H1 (cell line): ENCODE measurements around the gene NTRK2. TPM values are rescaled to one million over a fixed set of nuclear protein-coding genes. Genes with fewer than 3 reads are reported as not detected.

Experiments
- CTCF ChIA-PET: fragments of 300-600 bp; sonication (Branson Sonifier 250); formaldehyde crosslinking; loops from one replicate; lab custom pipeline; 2021; ENCODE audit not compliant: partially characterized antibody; lab: Charles Lee
- POLR2A ChIA-PET: fragments of 300-600 bp; sonication (Branson Sonifier 250); formaldehyde crosslinking; loops from one replicate; lab custom pipeline; 2021; ENCODE audit warnings: inconsistent platforms; ENCODE audit not compliant: partially characterized antibody; lab: Charles Lee
- DNase-seq, 2 experiments: peaks; one replicate each; pipeline versions ENCODE4 v3.0.0 to v3.0.0-alpha.2; 2010 to 2022; ENCODE audit warnings: low spot score in 2 of 2, low read depth in 1 of 2, mixed read lengths in 1 of 2
- FAIRE-seq: peaks from 2 replicates; lab custom pipeline; 2011; peaks lifted over from hg19 to GRCh38; lab: Jason Lieb, UNC
- H2AFZ ChIP-seq: 2 replicates; pipeline ENCODE4 v1.8.1; 2012; ENCODE audit warnings: low read length, inconsistent platforms
- H2AK5ac ChIP-seq: 2 replicates; pipeline ENCODE4 v1.6.1; 2013; ENCODE audit warnings: low read depth, low read length
- H2BK120ac ChIP-seq: replicated peaks from 2 replicates; pipeline ENCODE3; 2013; ENCODE audit warnings: low read depth, low read length, inconsistent platforms
- H2BK12ac ChIP-seq: 2 replicates; pipeline ENCODE4 v1.6.1; 2013; ENCODE audit warnings: low read depth, low read length
- H2BK15ac ChIP-seq: 2 replicates; pipeline ENCODE4 v1.6.1; 2013; ENCODE audit warnings: low read length
- H2BK20ac ChIP-seq: 2 replicates; pipeline ENCODE4 v1.6.1; 2013; ENCODE audit warnings: low read length
- H2BK5ac ChIP-seq: 2 replicates; pipeline ENCODE4 v1.6.1; 2013; ENCODE audit warnings: low read depth, low read length
- H3K14ac ChIP-seq: 2 replicates; pipeline ENCODE4 v1.6.1; 2013; ENCODE audit warnings: inconsistent platforms; ENCODE audit not compliant: insufficient read length
- H3K18ac ChIP-seq: 2 replicates; pipeline ENCODE4 v1.6.1; 2013; ENCODE audit warnings: low read length; ENCODE audit errors: extremely low read depth
- H3K23ac ChIP-seq: 2 replicates; pipeline ENCODE4 v1.6.1; 2013; ENCODE audit warnings: inconsistent platforms; ENCODE audit not compliant: insufficient read length
- H3K23me2 ChIP-seq: 2 replicates; pipeline ENCODE4 v1.6.1; 2013; ENCODE audit warnings: low read depth, low read length
- H3K27ac ChIP-seq: 2 replicates; pipeline ENCODE4 v1.6.1; 2011; ENCODE audit warnings: low read depth, low read length, inconsistent platforms
- H3K27me3 ChIP-seq, 4 experiments: replicated peaks in 1 of 4; 1 replicate in 1 of 4; 2 replicates in 3 of 4; pipeline versions ENCODE4 v1.6.1 to v1.8.1; 2011 to 2013; ENCODE audit warnings: low read length in 3 of 4, mild to moderate bottlenecking in 3 of 4, inconsistent platforms in 2 of 4, mixed read lengths in 2 of 4, moderate library complexity in 1 of 4; ENCODE audit not compliant: control insufficient read depth in 3 of 4, insufficient read depth in 3 of 4; ENCODE audit errors: extremely low read depth in 1 of 4
- H3K36me3 ChIP-seq, 4 experiments: 2 replicates each; pipeline versions ENCODE4 v1.6.1 to v1.8.1; 2011 to 2013; ENCODE audit warnings: mild to moderate bottlenecking in 4 of 4, low read length in 3 of 4, moderate library complexity in 2 of 4, control low read depth in 1 of 4, inconsistent platforms in 1 of 4; ENCODE audit not compliant: insufficient read depth in 4 of 4, control insufficient read depth in 2 of 4
- H3K4ac ChIP-seq: replicated peaks from 2 replicates; pipeline ENCODE3; 2013; ENCODE audit warnings: low read length, low read depth, mixed read lengths, inconsistent platforms; ENCODE audit not compliant: insufficient read length
- H3K4me1 ChIP-seq, 4 experiments: replicated peaks in 1 of 4; 1 replicate in 1 of 4; 2 replicates in 3 of 4; pipeline versions ENCODE4 v1.6.1 to v1.8.1; 2011 to 2013; ENCODE audit warnings: low read length in 3 of 4, inconsistent platforms in 2 of 4, mixed read lengths in 1 of 4; ENCODE audit not compliant: insufficient read depth in 4 of 4, control insufficient read depth in 3 of 4
- H3K4me2 ChIP-seq, 2 experiments: 2 replicates each; pipeline versions ENCODE4 v1.6.1 to v1.8.1; 2011 to 2013; ENCODE audit warnings: low read depth in 2 of 2, low read length in 2 of 2, control low read depth in 1 of 2, inconsistent platforms in 1 of 2, mild to moderate bottlenecking in 1 of 2; ENCODE audit not compliant: insufficient read depth in 1 of 2
- H3K4me3 ChIP-seq, 4 experiments: fragments of 200-600, 300-600 bp in 1 of 4; sonication (generic), shearing (Covaris generic), sonication (Bioruptor Twin) in 1 of 4; 2 replicates each; pipeline versions ENCODE4 v1.5.1 to v1.8.1; 2011 to 2016; ENCODE audit warnings: low read length in 4 of 4, low read depth in 3 of 4, control low read depth in 2 of 4, inconsistent platforms in 2 of 4, mild to moderate bottlenecking in 2 of 4, mixed read lengths in 1 of 4, moderate library complexity in 1 of 4; ENCODE audit not compliant: insufficient read depth in 2 of 4; ENCODE audit errors: extremely low read depth in 1 of 4
- H3K56ac ChIP-seq: replicated peaks from 2 replicates; pipeline ENCODE3; 2013; ENCODE audit warnings: low read depth, mild to moderate bottlenecking, mixed read lengths, low read length, inconsistent platforms; ENCODE audit not compliant: insufficient read length
- H3K79me1 ChIP-seq: 2 replicates; pipeline ENCODE4 v1.6.1; 2013; ENCODE audit warnings: low read depth, low read length, control low read depth
- H3K79me2 ChIP-seq, 2 experiments: 2 replicates each; pipeline versions ENCODE4 v1.6.1 to v1.8.1; 2012 to 2013; ENCODE audit warnings: low read length in 2 of 2, mild to moderate bottlenecking in 2 of 2, inconsistent platforms in 1 of 2; ENCODE audit not compliant: insufficient read depth in 2 of 2, control insufficient read depth in 1 of 2
- H3K9ac ChIP-seq, 4 experiments: replicated peaks in 1 of 4; 1 replicate in 1 of 4; 2 replicates in 3 of 4; pipeline versions ENCODE4 v1.6.1 to v1.8.1; 2011 to 2013; ENCODE audit warnings: low read depth in 3 of 4, low read length in 3 of 4, control low read depth in 2 of 4, mild to moderate bottlenecking in 2 of 4, moderate library complexity in 2 of 4, inconsistent platforms in 1 of 4; ENCODE audit errors: extremely low read depth in 1 of 4
- H3K9me3 ChIP-seq, 2 experiments: 2 replicates each; pipeline versions ENCODE4 v1.6.1 to v1.8.1; 2012 to 2013; ENCODE audit warnings: mild to moderate bottlenecking in 2 of 2, moderate library complexity in 2 of 2, control low read depth in 1 of 2, inconsistent platforms in 1 of 2, low read depth in 1 of 2, low read length in 1 of 2, mixed read lengths in 1 of 2; ENCODE audit not compliant: insufficient read depth in 2 of 2
- H4K20me1 ChIP-seq, 2 experiments: replicated peaks in 1 of 2; 2 replicates each; pipeline versions ENCODE3 to v1.8.1; 2011 to 2013; ENCODE audit warnings: inconsistent platforms in 2 of 2, low read length in 2 of 2, mild to moderate bottlenecking in 1 of 2; ENCODE audit not compliant: insufficient read depth in 2 of 2, control insufficient read depth in 1 of 2
- H4K5ac ChIP-seq: 2 replicates; pipeline ENCODE4 v1.6.1; 2013; ENCODE audit warnings: low read length, low read depth, mixed read lengths, inconsistent platforms; ENCODE audit not compliant: insufficient read length
- H4K8ac ChIP-seq: 2 replicates; pipeline ENCODE4 v1.8.0; 2013; ENCODE audit warnings: mild to moderate bottlenecking, moderate library complexity, low read length, inconsistent platforms; ENCODE audit not compliant: insufficient read depth; ENCODE audit errors: extremely low read depth
- H4K91ac ChIP-seq: replicated peaks from 2 replicates; pipeline ENCODE3; 2013; ENCODE audit warnings: low read length, mixed read lengths, inconsistent platforms; ENCODE audit not compliant: insufficient read length
- CBX8 ChIP-seq: fragments of 300-800, 300-1000 bp; sonication (generic); IDR thresholded peaks from 2 replicates; pipeline ENCODE4 v1.7.1; 2016; ENCODE audit warnings: low read depth, low read length, borderline replicate concordance
- CREB1 ChIP-seq: IDR thresholded peaks from 2 replicates; pipeline ENCODE4 v1.6.1; 2012; ENCODE audit warnings: inconsistent platforms
- JUN ChIP-seq: IDR thresholded peaks from 2 replicates; pipeline ENCODE4 v1.6.1; 2011; ENCODE audit warnings: low read depth, mild to moderate bottlenecking, improper control_type of control experiment, low read length
- RFX5 ChIP-seq: IDR thresholded peaks from 2 replicates; pipeline ENCODE4 v1.6.1; 2011; ENCODE audit warnings: low read depth, low read length, improper control_type of control experiment, borderline replicate concordance
- SP4 ChIP-seq: IDR thresholded peaks from 2 replicates; pipeline ENCODE4 v1.6.1; 2012; ENCODE audit warnings: low read length, inconsistent platforms
- SRF ChIP-seq: IDR thresholded peaks from 2 replicates; pipeline ENCODE4 v1.6.1; 2011; ENCODE audit warnings: mild to moderate bottlenecking, low read depth, low read length, moderate library complexity
- TEAD4 ChIP-seq: IDR thresholded peaks from 2 replicates; pipeline ENCODE4 v1.6.1; 2012; ENCODE audit warnings: low read depth, low read length, inconsistent platforms, mixed read lengths
- WGBS, 2 experiments: shearing (Covaris generic) in 1 of 2; methylation state at CpG; one replicate each; pipeline versions ENCODE4 v1.1.6 to v1.1.7; 2013 to 2015; ENCODE audit warnings: low lambda C conversion rate in 2 of 2, mixed read lengths in 2 of 2, inconsistent platforms in 1 of 2, low coverage in 1 of 2, missing lambda C conversion rate in 1 of 2; ENCODE audit not compliant: insufficient replicate concordance in 2 of 2, insufficient coverage in 1 of 2, insufficient read length in 1 of 2; ENCODE audit errors: extremely low coverage in 1 of 2, missing lambda C conversion rate in 1 of 2; 5-methylcytosine and 5-hydroxymethylcytosine counted together
- polyA plus RNA-seq, 7 experiments: library from polyadenylated mRNA; depleted of rRNA in 3 of 7; stranded (reverse) in 5 of 7; unstranded in 2 of 7; fragments of >200 nt in 5 of 7; fragments of 200-250 nt in 2 of 7; gene quantifications; 1 replicate in 5 of 7; 2 replicates in 1 of 7; 4 replicates in 1 of 7; pipeline versions ENCODE4 v1.2.1 to v1.2.3, GENCODE V29; 2011 to 2013; ENCODE audit warnings: missing spikeins in 2 of 7, mixed read lengths in 2 of 7
- total RNA-seq: library from RNA; stranded (reverse); fragmentation: NEBNext Ultra II Directional; extraction: Animal tissue kit (Norgen Biotek cat#: 25700); gene quantifications from 2 replicates; pipeline ENCODE4 v1.2.1, GENCODE V29; 2021

NTRK2 gene
- total and polyA plus RNA-seq, 2 of the 8 experiments (the other 6 are each of a cell fraction or from before 2014, with no cell fraction given) = 0.03 to 0.04 TPM

DNA sequence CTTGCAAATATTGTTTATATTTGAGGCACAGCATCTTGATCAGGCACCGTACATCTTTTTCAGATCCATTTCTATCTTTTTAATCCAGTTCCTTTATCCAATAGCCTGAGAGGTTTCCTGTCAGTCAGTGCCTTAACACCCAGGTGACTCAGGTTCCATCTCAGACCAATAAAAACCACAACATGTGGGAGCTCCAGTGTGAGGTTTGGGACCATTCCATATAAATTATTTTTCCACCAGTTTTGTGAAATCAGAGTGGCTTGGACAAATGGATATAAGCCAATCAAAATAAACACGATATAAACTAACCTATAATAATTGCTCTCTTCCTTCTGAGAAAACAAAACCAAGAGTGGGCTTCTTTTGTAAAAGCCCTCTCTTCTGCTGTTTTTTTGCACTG is 351.3 kb downstream of the NTRK2 start:
- no peaks in the 10 kb centered on the region for H3K4me1 ChIP-seq
- no peak overlapping the region for H2AFZ ChIP-seq
- no peaks in the 10 kb centered on the region for H3K27me3 ChIP-seq
- FAIRE-seq = no peak
- H2BK12ac ChIP-seq = no peak overlapping the region
- H3K23me2 ChIP-seq = no peaks in the 10 kb centered on the region
- H2BK20ac ChIP-seq = no peak overlapping the region
- ChIA-PET POLR2A (no interaction called here), CTCF (no interaction called here)
- no peak overlapping the region for H4K8ac ChIP-seq
- H3K4me2 ChIP-seq = no peak overlapping the region
- no peak overlapping the region for H3K23ac ChIP-seq
- no peak overlapping the region for H3K56ac ChIP-seq
- no peaks in the 10 kb centered on the region for H4K20me1 ChIP-seq
- H3K4me3 ChIP-seq = no peak overlapping the region
- no peak overlapping the region for H4K91ac ChIP-seq
- no peak overlapping the region for H2BK5ac ChIP-seq
- H3K79me1 ChIP-seq = no peaks in the 10 kb centered on the region
- H4K5ac ChIP-seq = no peak overlapping the region
- H2AK5ac ChIP-seq = no peak overlapping the region
- H3K36me3 ChIP-seq = no peaks in the 10 kb centered on the region
- no peak overlapping the region for H3K4ac ChIP-seq
- no peaks in the 10 kb centered on the region for H3K9me3 ChIP-seq
- no peak for DNase-seq
- H3K79me2 ChIP-seq = no peaks in the 10 kb centered on the region
- H3K18ac ChIP-seq = no peak overlapping the region
- no peak overlapping the region for H3K27ac ChIP-seq
- no peak overlapping the region for H3K14ac ChIP-seq
- no peak overlapping the region for H2BK120ac ChIP-seq
- 94% methylated on average over 2 of the region's 2 CpGs; no CpG with 5 or more reads in 1 of the 2 experiments for WGBS, 2 experiments
- no peak overlapping the region for H2BK15ac ChIP-seq
- no peak overlapping the region for H3K9ac ChIP-seq
- TF ChIP-seq RFX5 (no peak), SRF (no peak), JUN (no peak), TEAD4 (no peak), CBX8 (no peak), CREB1 (no peak), SP4 (no peak)
